PFSK-1 (cell line): ENCODE measurements around the gene ADGRB3.

Source experiments
- FOXP2 ChIP-seq: optimal IDR thresholded peaks from 2 replicates; pipeline ENCODE3; 2011; ENCODE audit warnings: borderline replicate concordance, control low read depth, inconsistent platforms; ENCODE audit not compliant: insufficient read depth; ENCODE audit errors: extremely low read length, extremely low read depth
- POLR2AphosphoS5 ChIP-seq: IDR thresholded peaks from 2 replicates; pipeline ENCODE4 v1.6.1; 2012; ENCODE audit warnings: low read depth, mild to moderate bottlenecking, control low read depth, low read length, moderate library complexity
- REST ChIP-seq, 2 experiments: IDR thresholded peaks; 2 replicates each; pipeline versions ENCODE4 v1.6.1 to v1.8.0; 2011 to 2012; ENCODE audit warnings: low read depth in 2 of 2, low read length in 2 of 2, control low read depth in 1 of 2, inconsistent platforms in 1 of 2, mild to moderate bottlenecking in 1 of 2, moderate library complexity in 1 of 2; ENCODE audit not compliant: insufficient read depth in 1 of 2
- SIN3A ChIP-seq: IDR thresholded peaks from 2 replicates; pipeline ENCODE4 v1.6.1; 2012; ENCODE audit warnings: mild to moderate bottlenecking, low read length, moderate library complexity, borderline replicate concordance; ENCODE audit not compliant: insufficient read depth
- TAF1 ChIP-seq: IDR thresholded peaks from 2 replicates; pipeline ENCODE4 v1.6.1; 2012; ENCODE audit warnings: low read length, control low read depth, borderline replicate concordance; ENCODE audit not compliant: insufficient read depth

ADGRB3 gene

GRCh38 chr6:68651011-68651985, 16.2 kb downstream of the ADGRB3 start:
- TF ChIP-seq TAF1 (no peak), SIN3A (no peak), REST (IDR thresholded peaks at IDR 0.05; ENCODE audit: insufficient read depth in 1 of 2, low read depth in 2 of 2, low read length in 2 of 2) (no peak), POLR2AphosphoS5 (no peak), FOXP2 (no peak)

- no peak for TF ChIP-seq FOXP2
These were observed 17.0 kb downstream of the ADGRB3 start for GRCh38 chr6:68652117-68652536.

- TF ChIP-seq POLR2AphosphoS5 (no peak), TAF1 (no peak)
These were observed 18.1 kb downstream of the ADGRB3 start for GRCh38 chr6:68653074-68653705.

DNA sequence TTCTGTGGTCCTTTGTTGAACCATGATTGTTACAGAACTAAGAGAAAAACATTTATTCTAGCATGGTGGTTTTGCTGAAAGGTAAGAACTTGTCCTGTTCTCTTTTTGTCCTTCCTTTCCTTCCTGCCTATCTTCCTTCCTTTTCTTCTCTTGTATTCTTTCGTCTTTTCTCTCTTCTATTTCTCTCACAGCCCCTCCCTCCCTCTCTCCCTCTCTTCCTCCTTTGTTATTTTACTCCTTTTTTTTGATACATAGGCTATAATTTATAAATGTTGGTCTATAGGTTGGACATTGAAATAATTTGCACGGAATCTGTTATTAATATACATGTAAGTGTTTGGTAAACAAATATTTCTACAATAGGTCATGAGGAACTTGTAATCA, 18.6 kb downstream of the ADGRB3 start:
- TF ChIP-seq POLR2AphosphoS5 (no peak), SIN3A (no peak), REST (IDR thresholded peaks at IDR 0.05; ENCODE audit: insufficient read depth in 1 of 2, low read depth in 2 of 2, low read length in 2 of 2) (no peak), TAF1 (no peak), FOXP2 (no peak)

- TF ChIP-seq SIN3A (no peak), TAF1 (no peak), POLR2AphosphoS5 (no peak), REST (IDR thresholded peaks at IDR 0.05; ENCODE audit: insufficient read depth in 1 of 2, low read depth in 2 of 2, low read length in 2 of 2) (no peak), FOXP2 (no peak)
These were observed 19.1 kb downstream of the ADGRB3 start for GRCh38 chr6:68654134-68654533.

DNA sequence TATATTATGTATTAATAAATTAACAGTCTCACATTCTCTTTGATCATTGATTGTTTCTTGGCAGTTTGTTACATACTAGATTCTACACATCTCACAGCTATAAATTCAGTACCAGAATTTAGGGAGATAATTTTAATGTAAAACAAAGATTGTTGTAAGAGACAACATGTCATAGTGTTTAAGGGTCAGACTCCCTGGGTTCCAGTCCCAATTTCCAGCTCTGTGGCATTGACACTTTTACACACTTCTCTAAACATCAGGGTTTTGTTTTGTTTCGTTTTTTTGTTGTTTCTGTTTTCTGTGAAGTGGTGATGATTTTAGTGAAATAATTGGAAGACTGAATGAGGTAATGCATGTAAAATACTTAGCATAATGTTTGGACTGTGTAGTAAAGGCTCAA, 19.9 kb downstream of the ADGRB3 start:
- no peak for TF ChIP-seq FOXP2
- TF ChIP-seq POLR2AphosphoS5 = no peak
- no peak for TF ChIP-seq SIN3A
- no peak for TF ChIP-seq TAF1
- TF ChIP-seq REST (IDR thresholded peaks at IDR 0.05; ENCODE audit: insufficient read depth in 1 of 2, low read depth in 2 of 2, low read length in 2 of 2) = no peak
